K562 (cell line): ENCODE data around the gene CPM. TPM values are rescaled to one million over a fixed set of nuclear protein-coding genes. Genes with fewer than 3 reads are reported as not detected.
"Not testable (repeated sequence)": the region's sequence is repeated elsewhere in the genome, so short reads cannot be mapped to it uniquely, and the experiment has no call there.

ENCODE experiments used
- ATAC-seq: fragments of 200-7000 bp; cut with Tn5 transposase; 3 replicates; pipeline ENCODE4 v1.9.1; 2020; ENCODE audit warnings: moderate library complexity
- BruUV-seq: library from RNA; stranded (reverse); fragments of 400-500 nt; replicated peaks from 2 replicates; lab custom pipeline; 2021; lab: Mats Ljungman, UMichigan
- CTCF ChIA-PET: fragments of 300-600 bp; formaldehyde crosslinking; extraction: SDS; loops from one replicate; lab custom pipeline; 2021; ENCODE audit warnings: low intra/inter-chr PET ratio; lab: Yijun Ruan, JAX
- POLR2A ChIA-PET: fragments of 300-600, 350-650 bp; sonication (Branson Sonifier 250); formaldehyde crosslinking; extraction: SDS; loops from one replicate; lab custom pipeline; 2021; ENCODE audit warnings: antibody characterized with exemption, inconsistent platforms; lab: Yijun Ruan, JAX
- DNase-seq, 4 experiments: peaks; one replicate each; pipeline versions ENCODE4 v3.0.0 to v3.0.0-alpha.2; 2011 to 2018; ENCODE audit warnings: low spot score in 3 of 4, mixed read lengths in 3 of 4; ENCODE audit errors: extremely low read depth in 1 of 4
- FAIRE-seq: peaks from 2 replicates; lab custom pipeline; 2011; peaks lifted over from hg19 to GRCh38; lab: Jason Lieb, UNC
- H2AFZ ChIP-seq: 2 replicates; pipeline ENCODE4 v1.6.0; 2011; ENCODE audit warnings: low read depth, low read length, control low read depth, inconsistent platforms
- H3K27ac ChIP-seq: fragments of 200-600 bp; 3 replicates; pipeline ENCODE4 v1.8.0; 2011; ENCODE audit warnings: low read depth, mild to moderate bottlenecking, control low read depth, inconsistent platforms, low read length, moderate library complexity, mixed read lengths; ENCODE audit errors: extremely low read depth
- H3K27me3 ChIP-seq, 2 experiments: fragments of 300-600 bp in 1 of 2; 2 replicates in 1 of 2; 3 replicates in 1 of 2; pipeline versions ENCODE4 v1.6.0 to v1.8.0; 2011; ENCODE audit warnings: inconsistent platforms in 2 of 2, low read length in 2 of 2, mild to moderate bottlenecking in 1 of 2, mixed read lengths in 1 of 2, moderate library complexity in 1 of 2; ENCODE audit not compliant: control insufficient read depth in 2 of 2, insufficient read depth in 2 of 2
- H3K36me3 ChIP-seq: fragments of 300-600 bp; 3 replicates; pipeline ENCODE4 v1.8.0; 2011; ENCODE audit warnings: mild to moderate bottlenecking, low read length, inconsistent platforms; ENCODE audit not compliant: control insufficient read depth, insufficient read depth
- H3K4me1 ChIP-seq, 2 experiments: fragments of 200-600 bp in 1 of 2; replicated peaks in 1 of 2; 2 replicates in 1 of 2; 3 replicates in 1 of 2; pipeline versions ENCODE4 v1.5.1 to v1.8.0; 2011; ENCODE audit warnings: inconsistent platforms in 2 of 2, low read length in 2 of 2, mild to moderate bottlenecking in 1 of 2, mixed read lengths in 1 of 2, moderate library complexity in 1 of 2; ENCODE audit not compliant: control insufficient read depth in 2 of 2, insufficient read depth in 2 of 2
- H3K4me2 ChIP-seq: 2 replicates; pipeline ENCODE4 v1.6.1; 2011; ENCODE audit warnings: low read length, control low read depth, inconsistent platforms, mixed read lengths; ENCODE audit not compliant: insufficient read depth
- H3K4me3 ChIP-seq: fragments of 200-600 bp; sonication (generic), shearing (Covaris generic); 2 replicates; pipeline ENCODE4 v1.5.1; 2016; ENCODE audit warnings: control low read depth, inconsistent platforms
- H3K79me2 ChIP-seq: fragments of 200-600 bp; 3 replicates; pipeline ENCODE4 v1.8.0; 2011; ENCODE audit warnings: low read length, inconsistent platforms; ENCODE audit not compliant: control insufficient read depth, insufficient read depth
- H3K9ac ChIP-seq, 2 experiments: 2 replicates each; pipeline versions ENCODE4 v1.6.0 to v1.6.1; 2011; ENCODE audit warnings: low read depth in 2 of 2, low read length in 2 of 2, control low read depth in 1 of 2, inconsistent platforms in 1 of 2, mild to moderate bottlenecking in 1 of 2, mixed read lengths in 1 of 2; ENCODE audit not compliant: insufficient read depth in 1 of 2
- H3K9me1 ChIP-seq: one replicate; pipeline ENCODE4 v1.6.0; 2011; ENCODE audit warnings: inconsistent platforms, mild to moderate bottlenecking, low read length, moderate library complexity; ENCODE audit not compliant: control insufficient read depth, insufficient read depth
- H3K9me3 ChIP-seq: replicated peaks from 2 replicates; pipeline ENCODE4 v1.5.1; 2011; ENCODE audit warnings: low read depth, low read length, inconsistent platforms; ENCODE audit not compliant: control insufficient read depth, insufficient read depth
- H4K20me1 ChIP-seq: replicated peaks from 2 replicates; pipeline ENCODE4 v1.6.1; 2011; ENCODE audit warnings: low read length, inconsistent platforms, mixed read lengths; ENCODE audit not compliant: control insufficient read depth, insufficient read depth
- BCOR ChIP-seq: fragments of 450-650 bp; IDR thresholded peaks from 2 replicates; pipeline ENCODE4 v1.6.1; 2016
- CC2D1A ChIP-seq: fragments of 450-650 bp; IDR thresholded peaks from 2 replicates; pipeline ENCODE4 v1.6.1; 2017; ENCODE audit warnings: mild to moderate bottlenecking
- DMBX1 ChIP-seq: fragments of 250-450 bp; sonication (Bioruptor Pico); IDR thresholded peaks from 2 replicates; pipeline ENCODE4 v1.8.0; 2022; ENCODE audit warnings: inconsistent platforms, mild to moderate bottlenecking, moderate library complexity, borderline replicate concordance
- ELF1 ChIP-seq: fragments of 200-800 bp; sonication (Bioruptor generic); IDR thresholded peaks from 2 replicates; pipeline ENCODE4 v1.6.1; 2016; ENCODE audit warnings: missing genetic modification characterization, missing compliant biosample characterization
- NR1H2 ChIP-seq: sonication (generic); formaldehyde crosslinking; IDR thresholded peaks from 2 replicates; pipeline ENCODE4 v1.4.0; 2020; ENCODE audit warnings: mild to moderate bottlenecking, missing genetic modification reagents
- TOE1 ChIP-seq, 2 experiments: fragments of 450-650 bp in 1 of 2; sonication (generic) in 1 of 2; formaldehyde crosslinking in 1 of 2; IDR thresholded peaks; 2 replicates each; pipeline versions ENCODE4 v1.7.1 to v1.8.0; 2016 to 2022; ENCODE audit warnings: borderline replicate concordance in 2 of 2, mild to moderate bottlenecking in 2 of 2, antibody characterized with exemption in 1 of 2, inconsistent platforms in 1 of 2, low read depth in 1 of 2, missing genetic modification reagents in 1 of 2, moderate library complexity in 1 of 2
- ZEB2 ChIP-seq: fragments of 450-650 bp; IDR thresholded peaks from 2 replicates; pipeline ENCODE4 v1.6.1; 2016
- whole genome bisulfite sequencing: fragments of 100-300 bp; shearing (Covaris generic); methylation state at CpG from one replicate; pipeline ENCODE4 v1.1.6; 2016; ENCODE audit warnings: low coverage, mixed read lengths; ENCODE audit not compliant: insufficient coverage; ENCODE audit errors: missing lambda C conversion rate; 5-methylcytosine and 5-hydroxymethylcytosine counted together
- in situ Hi-C: fragments of 300-500 bp; cut with MboI; formaldehyde crosslinking; loops from 4 replicates; pipeline ENCODE4 v1.15.0; 2018; ENCODE audit warnings: inconsistent platforms, mixed read lengths
- intact Hi-C: fragments of 100-400 bp; cut with micrococcal nuclease; formaldehyde crosslinking; loops from 2 replicates; pipeline ENCODE4 v1.14.2; 2022
- polyA plus RNA-seq, 8 experiments: library from polyadenylated mRNA; depleted of rRNA in 4 of 8; stranded (reverse) in 5 of 8; unstranded in 3 of 8; fragments of >200 nt; fragmentation: Nextera tagmentation in 2 of 8; fragmentation: Illumina TruSeq in 1 of 8; extraction: Ambion mirVana in 2 of 8; extraction: Trizol in 1 of 8; gene quantifications; 2 replicates each; pipeline versions ENCODE4 v1.2.1 to v1.2.3, GENCODE V29; 2011 to 2014; ENCODE audit warnings: inconsistent platforms in 1 of 8, missing spikeins in 1 of 8
- total RNA-seq, 7 experiments: library from RNA; depleted of rRNA in 6 of 7; stranded (reverse); fragments of >200 nt in 6 of 7; fragmentation: Illumina TruSeq in 2 of 7; extraction: Trizol in 2 of 7; gene quantifications; 2 replicates each; pipeline versions ENCODE4 v1.2.1 to v1.2.3, GENCODE V29; 2011 to 2021; ENCODE audit warnings: low replicate concordance in 1 of 7
- TF ChIP-seq, protein P1 (sequence below): IDR thresholded peaks from 3 replicates; pipeline ENCODE4 v1.6.1; 2011; ENCODE audit warnings: borderline replicate concordance, mild to moderate bottlenecking, moderate library complexity; ENCODE audit not compliant: insufficient read length; ENCODE audit errors: extremely low read depth
- TF ChIP-seq, protein P2 (sequence below), 2 experiments: fragments of 250-450 bp in 1 of 2; fragments of 450-650 bp in 1 of 2; sonication (Bioruptor Pico) in 1 of 2; IDR thresholded peaks; 2 replicates each; pipeline versions ENCODE4 v1.6.1 to v1.8.0; 2016 to 2021; ENCODE audit warnings: mild to moderate bottlenecking in 2 of 2, moderate library complexity in 2 of 2, missing compliant biosample characterization in 1 of 2, missing genetic modification characterization in 1 of 2

Gene CPM
- total and polyA plus RNA-seq, 9 of the 15 experiments (the other 6 are each of a cell fraction or from before 2014, with no cell fraction given): 0.31 TPM; not detected in 8

DNA sequence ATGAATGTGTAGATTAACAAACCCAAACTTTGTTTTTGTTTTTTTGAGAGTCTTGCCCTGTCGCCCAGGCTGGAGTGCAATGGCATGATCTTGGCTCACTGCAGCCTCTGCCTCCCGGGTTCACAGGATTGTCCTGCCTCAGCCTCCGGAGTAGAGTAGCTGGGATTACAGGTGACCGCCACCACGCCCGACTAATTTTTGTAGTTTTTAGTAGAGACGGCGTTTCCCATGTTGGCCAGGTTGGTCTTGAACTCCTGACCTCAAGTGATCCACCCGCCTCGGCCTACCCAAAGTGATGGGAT lies 125.7 kb downstream of the CPM start:
- H4K20me1 ChIP-seq; in situ Hi-C loops; FAIRE-seq; H3K9me1 ChIP-seq; H3K27me3 ChIP-seq; DNase-seq; H3K9me3 ChIP-seq; TF ChIP-seq TOE1 (CRISPR knock-in tag; IDR thresholded peaks at IDR 0.05; ENCODE audit: borderline replicate concordance, low read depth): not testable (repeated sequence)
- peak overlapping the region; percentile 81 for H3K4me2 ChIP-seq
- H3K79me2 ChIP-seq: peaks cover 43% of the 10 kb centered on the region
- H2AFZ ChIP-seq: peak overlapping the region; percentile 94
- WGBS: 5% methylated on average over 10 of the region's 10 CpGs
- H3K4me1 ChIP-seq: peaks cover 14 to 18% of the 10 kb centered on the region in 2 experiments
- CTCF ChIA-PET: interaction anchor here (0.5 kb wide), 1 partner anchor 60 kb away, joined by 3 read pairs; no protein-coding TSS in a partner anchor
- intact Hi-C loops: loop anchor here (1.0 kb wide), 1 partner anchor 61 kb away; the partner anchor contains the start of gene SLC35E3
- H3K4me3 ChIP-seq: peak overlapping the region; percentile 95
- H3K36me3 ChIP-seq: peaks cover 24% of the 10 kb centered on the region; the same call in 2 of the 3 replicates
- peak overlapping the region; percentile 73 to 85 for H3K9ac ChIP-seq
- peak overlapping the region; percentile 99 for H3K27ac ChIP-seq
- BruUV-seq: TSS peak; percentile 95
- peak; percentile 6 for ATAC-seq
- POLR2A ChIA-PET: interaction anchor here (0.6 to 3.2 kb wide), 15 partner anchors 12 to 94 kb away, joined by 3 to 41 read pairs (median 4); partner anchors contain the start of gene SLC35E3
- TF ChIP-seq DMBX1 (CRISPR knock-in tag): peak; percentile 16; the same call in 1 of the 2 replicates
- peak; percentile 68; the same call in 1 of the 2 replicates for TF ChIP-seq CC2D1A
- 0 out of 2 replicates have a peak, but pooled peaks have one; percentile 20 for TF ChIP-seq NR1H2 (CRISPR knock-in tag)
- TF ChIP-seq ZEB2: 0 out of 2 replicates have a peak, but pooled peaks have one; percentile 25
- TF ChIP-seq ELF1 (tag): peak; percentile 24; the same call in 1 of the 2 replicates
- peak; percentile 55 for TF ChIP-seq BCOR
- TF ChIP-seq, protein P1, sequence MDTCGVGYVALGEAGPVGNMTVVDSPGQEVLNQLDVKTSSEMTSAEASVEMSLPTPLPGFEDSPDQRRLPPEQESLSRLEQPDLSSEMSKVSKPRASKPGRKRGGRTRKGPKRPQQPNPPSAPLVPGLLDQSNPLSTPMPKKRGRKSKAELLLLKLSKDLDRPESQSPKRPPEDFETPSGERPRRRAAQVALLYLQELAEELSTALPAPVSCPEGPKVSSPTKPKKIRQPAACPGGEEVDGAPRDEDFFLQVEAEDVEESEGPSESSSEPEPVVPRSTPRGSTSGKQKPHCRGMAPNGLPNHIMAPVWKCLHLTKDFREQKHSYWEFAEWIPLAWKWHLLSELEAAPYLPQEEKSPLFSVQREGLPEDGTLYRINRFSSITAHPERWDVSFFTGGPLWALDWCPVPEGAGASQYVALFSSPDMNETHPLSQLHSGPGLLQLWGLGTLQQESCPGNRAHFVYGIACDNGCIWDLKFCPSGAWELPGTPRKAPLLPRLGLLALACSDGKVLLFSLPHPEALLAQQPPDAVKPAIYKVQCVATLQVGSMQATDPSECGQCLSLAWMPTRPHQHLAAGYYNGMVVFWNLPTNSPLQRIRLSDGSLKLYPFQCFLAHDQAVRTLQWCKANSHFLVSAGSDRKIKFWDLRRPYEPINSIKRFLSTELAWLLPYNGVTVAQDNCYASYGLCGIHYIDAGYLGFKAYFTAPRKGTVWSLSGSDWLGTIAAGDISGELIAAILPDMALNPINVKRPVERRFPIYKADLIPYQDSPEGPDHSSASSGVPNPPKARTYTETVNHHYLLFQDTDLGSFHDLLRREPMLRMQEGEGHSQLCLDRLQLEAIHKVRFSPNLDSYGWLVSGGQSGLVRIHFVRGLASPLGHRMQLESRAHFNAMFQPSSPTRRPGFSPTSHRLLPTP: peak; percentile 57
- TF ChIP-seq TOE1 (IDR thresholded peaks at IDR 0.05; ENCODE audit: borderline replicate concordance): peak; percentile 62; the same call in 1 of the 2 replicates
- TF ChIP-seq, protein P2, sequence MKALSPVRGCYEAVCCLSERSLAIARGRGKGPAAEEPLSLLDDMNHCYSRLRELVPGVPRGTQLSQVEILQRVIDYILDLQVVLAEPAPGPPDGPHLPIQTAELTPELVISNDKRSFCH (CRISPR knock-in tag; IDR thresholded peaks at IDR 0.05): not testable (repeated sequence)
- TF ChIP-seq, protein P2 (tag; IDR thresholded peaks at IDR 0.05): peak; percentile 63; the same call in 1 of the 2 replicates
